NCI-H524 (cell line): Measurements from ENCODE around the gene NAA30.

Source experiments
- DNase-seq, 2 experiments: peaks; one replicate each; lab custom pipeline; 2025; lab: John Stamatoyannopoulos, UW

The NAA30 gene

DNA sequence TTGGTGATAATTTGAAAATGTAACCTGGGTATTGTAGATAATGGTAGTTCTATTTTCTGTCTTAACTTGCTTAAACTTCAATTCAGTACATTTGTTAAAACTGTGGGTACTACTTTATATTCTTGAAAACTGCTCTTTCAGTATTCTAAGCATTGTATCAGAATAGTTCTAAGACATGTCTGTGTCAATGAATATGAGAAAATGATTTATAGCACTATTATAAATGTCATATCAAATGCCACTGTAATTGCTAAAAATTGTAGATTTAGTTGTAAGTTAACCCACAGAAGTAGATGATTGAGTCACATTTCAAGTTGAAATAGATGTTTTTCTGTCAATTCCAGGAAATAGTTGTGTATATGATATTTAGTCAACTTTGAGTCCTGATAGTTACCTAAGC, 2.4 kb downstream of the NAA30 start:
- DNase-seq, result no peak

DNA sequence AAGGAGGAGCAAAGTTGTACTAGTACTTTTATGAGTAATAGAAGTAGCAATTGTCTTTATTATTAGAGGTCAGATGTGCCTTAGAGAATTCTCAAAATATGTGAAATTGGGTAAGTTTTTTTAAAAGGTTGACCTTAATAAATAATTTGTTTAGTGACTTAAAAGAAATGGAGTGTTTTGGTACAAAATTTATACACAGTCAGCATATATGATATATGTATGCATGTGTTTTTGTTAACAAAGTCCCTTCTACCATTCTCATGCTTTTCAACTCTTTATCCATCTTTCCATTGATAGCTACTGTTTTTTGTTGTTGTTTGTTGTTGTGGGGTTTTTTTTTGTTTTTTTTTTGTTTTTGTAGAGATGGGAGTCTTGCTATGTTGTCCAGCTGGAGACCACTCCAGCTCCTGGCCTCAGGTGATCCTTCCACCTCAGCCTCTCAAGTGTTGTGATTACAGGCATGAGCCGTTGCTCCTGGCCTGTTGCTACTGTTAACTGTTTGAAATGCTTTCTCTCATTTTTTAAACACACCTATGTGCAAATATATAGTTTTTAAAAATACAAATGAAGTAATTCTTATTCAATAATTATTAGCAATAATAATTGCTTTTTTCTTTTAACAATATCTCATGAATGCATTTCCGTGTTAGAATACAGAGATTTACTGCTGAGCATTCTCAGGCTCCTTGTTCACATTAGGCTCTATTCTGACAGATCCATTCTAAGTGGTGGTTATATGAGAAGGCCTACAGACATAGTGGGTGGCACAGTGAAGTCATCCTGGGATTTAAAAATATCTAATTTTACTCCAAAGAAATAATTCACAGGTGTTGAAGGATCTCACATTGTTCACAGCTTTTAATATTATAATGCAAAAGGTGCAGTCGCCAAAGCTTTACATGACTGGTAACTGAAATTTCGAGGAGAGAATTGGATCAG, 10.4 kb downstream of the NAA30 start:
- DNase-seq, result no peak

DNA sequence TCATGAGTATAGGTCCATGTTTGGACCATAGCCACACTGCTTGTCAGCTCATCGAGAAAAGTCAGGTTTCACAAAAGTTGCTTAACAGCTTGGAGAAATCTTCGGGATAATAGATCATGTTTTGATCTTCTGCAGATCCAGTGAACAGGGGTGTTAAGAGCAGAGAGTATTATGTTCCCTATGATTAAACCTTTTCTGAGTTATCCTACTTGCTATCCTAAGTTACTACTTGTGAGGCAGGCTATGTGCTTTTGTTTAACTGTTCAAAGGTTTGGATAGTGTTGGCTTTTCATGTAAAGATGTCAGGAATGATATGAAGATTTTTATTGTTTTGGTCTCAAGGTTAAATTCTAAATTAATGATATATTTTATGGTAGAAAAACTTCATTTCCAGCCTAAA, 11.1 kb downstream of the NAA30 start:
- no peak for DNase-seq

DNA sequence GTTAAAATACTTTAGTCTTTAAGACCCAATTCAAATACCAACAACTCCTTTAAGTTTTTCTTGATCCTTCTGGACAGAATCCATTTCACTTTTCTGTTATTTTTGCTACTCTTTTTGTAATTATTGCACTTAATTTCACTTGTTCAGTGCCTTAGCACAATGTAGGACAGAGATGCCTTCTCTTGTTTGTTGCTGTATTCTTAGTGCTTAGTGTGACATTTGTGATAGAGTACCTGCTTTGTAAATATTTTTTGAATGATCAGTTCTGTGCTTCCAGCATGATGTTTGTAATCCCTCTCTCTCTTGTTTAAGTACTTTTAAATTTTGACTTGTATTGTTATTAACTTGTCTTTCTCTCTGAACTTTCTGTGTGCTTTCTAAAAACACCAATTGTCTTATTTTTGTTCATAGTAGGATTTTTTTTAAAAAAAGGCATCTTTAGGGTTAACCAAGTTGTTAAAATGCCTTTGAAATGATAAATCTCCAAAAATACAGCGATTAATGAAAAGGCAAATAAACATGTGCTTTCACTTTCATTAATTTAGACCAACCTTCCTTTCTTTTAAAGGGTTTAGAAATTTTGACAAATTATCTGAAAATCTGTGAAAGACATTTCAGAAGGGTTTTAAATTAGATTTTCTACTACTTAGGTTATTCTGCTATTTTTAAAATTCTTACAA, 11.9 kb downstream of the NAA30 start:
- DNase-seq, result no peak

DNA sequence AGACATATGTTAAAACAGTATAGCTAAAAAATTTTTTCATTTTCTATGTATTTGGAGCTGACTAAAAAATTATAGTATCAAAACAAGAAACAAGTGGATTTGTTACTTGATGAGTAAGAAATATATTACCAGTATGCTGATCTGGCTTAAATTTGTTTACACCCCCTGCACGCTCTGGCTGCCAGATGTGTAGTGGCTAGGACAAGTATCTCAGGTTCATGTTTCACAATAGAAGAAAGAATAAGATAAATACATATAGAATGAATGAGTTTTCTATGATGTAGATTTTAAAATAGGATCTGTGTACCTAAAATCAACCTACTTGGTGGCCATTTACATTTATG, 13.1 kb downstream of the NAA30 start:
- DNase-seq, result no peak

DNA sequence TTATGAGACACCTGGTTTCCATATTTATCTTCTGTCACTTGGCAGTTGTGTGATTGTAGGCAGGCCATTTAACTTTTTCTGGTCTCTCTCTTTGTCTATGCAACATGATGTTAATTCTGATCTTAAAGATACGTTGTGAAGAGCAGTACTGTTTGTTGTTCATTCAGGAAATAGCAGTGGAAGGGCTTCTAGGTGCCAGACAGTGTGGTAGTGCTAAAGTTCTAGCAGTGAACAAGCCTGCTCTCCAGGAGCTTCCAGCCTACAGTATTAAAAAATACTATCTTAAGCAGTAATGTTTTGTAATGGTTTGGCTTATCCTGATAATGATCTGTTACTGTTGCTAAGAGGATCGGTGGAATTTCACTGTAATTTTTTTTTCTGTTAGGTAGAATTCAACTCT, 15.2 kb downstream of the NAA30 start:
- DNase-seq, result no peak

DNA sequence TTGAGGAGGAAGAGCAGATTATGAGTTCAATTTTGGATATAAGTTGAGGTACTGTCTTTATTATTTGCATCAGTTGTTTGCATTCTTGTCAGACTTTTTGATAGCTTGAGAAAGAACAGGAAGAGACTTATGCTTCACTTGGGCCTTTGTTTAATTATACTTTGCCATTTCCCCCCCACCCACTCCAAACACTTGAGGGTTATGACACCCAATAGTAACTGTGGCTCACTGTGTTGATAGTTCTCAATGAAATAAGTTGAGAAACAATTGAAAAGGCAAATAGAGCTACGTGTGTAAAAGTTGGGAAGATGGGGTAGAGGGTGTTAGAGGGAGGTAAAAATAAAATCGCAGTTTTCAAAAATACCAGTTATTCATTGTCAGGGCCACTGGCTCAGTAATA, 17.7 kb downstream of the NAA30 start:
- DNase-seq, result no peak

DNA sequence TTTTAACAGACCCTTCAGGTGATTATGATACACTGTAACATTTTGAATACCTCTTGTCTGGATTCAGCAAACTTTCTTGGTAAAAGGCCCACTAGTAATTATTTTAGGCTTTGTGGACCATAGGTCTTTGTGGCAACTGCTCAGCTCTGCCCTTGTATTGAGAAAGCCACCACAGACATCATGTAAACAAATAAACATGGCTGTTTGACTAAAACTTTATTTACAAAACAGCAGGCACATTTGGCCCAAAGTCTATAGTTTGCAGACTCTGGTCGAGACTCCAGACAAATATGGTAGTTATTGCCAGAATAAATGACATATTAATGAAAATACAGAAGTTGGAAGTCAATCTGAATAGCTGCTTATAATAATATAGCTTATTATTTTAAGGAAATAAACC, 18.2 kb downstream of the NAA30 start:
- no peak for DNase-seq

DNA sequence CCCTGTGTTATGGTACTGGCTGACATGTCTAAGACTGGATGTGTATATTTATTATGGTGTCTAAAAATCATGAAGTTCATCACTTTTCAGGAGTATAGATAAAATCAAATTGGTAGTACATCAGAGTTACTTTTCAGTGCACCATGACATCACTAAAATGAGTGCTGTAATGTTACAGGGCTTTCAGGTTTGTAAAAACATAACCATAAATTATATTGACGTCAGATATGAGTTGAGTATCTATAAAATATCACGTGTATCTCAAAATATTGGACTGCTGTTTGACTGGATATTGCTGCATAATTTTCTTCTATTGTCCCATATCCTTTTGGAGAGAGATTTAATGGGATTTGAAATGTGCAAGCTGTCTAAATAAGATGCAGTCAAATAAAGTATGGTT, 22.0 kb downstream of the NAA30 start:
- no peak for DNase-seq

DNA sequence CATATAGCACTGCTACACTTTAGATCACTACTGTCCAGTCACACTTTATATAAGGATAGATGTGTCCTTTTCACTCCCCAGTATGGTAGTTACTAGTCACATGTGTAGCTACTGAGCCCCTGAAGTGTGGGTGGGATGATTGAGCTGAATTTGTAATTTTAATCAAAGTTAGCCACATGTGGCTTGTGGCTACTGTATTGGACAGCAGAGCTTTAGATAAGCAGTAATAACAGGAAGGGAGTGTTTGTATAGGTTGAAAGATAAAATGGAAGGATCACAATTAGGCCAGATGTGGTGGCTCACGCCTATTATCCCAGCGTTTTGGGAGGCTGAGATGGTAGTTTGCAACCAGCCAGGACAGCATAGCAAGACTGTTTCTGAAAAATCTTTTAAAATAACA, 23.5 kb downstream of the NAA30 start:
- no peak for DNase-seq

DNA sequence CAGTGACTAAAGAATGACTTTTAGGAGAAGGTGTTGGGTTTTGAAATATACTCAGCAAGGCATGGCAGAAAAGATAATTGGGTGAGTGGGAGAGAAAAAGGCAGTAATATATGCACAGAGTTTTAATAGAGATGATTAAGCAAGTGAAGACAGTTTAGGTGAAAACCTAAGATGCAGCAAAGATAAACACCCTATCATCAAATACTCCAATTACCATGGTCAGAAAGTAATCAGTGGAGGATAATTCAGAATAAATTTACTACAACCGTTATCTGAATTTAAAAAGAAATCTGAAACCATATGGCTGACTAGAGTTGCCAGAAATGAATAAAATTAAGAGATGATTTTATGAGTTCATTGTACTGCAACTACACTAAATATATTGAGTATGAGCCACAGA, 26.8 kb downstream of the NAA30 start:
- no peak for DNase-seq

DNA sequence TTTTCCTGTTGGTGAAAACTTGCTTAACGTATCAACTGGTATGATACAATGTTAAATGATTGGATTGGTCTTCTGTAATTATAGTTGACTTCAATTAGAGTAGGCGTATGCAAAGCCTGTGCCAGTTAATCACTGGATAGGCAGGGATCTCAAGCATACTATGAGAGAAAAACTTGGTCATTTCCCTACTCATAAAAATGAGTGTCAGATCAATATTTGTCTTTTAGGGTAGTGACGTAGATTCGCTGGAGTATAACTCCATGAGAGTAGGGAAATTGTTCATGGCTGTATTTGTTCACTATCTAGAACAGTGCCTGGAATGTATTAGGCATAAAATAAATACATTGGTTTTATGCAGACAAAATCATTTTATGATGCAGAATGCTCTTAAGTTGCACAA, 28.6 kb downstream of the NAA30 start:
- no peak for DNase-seq

DNA sequence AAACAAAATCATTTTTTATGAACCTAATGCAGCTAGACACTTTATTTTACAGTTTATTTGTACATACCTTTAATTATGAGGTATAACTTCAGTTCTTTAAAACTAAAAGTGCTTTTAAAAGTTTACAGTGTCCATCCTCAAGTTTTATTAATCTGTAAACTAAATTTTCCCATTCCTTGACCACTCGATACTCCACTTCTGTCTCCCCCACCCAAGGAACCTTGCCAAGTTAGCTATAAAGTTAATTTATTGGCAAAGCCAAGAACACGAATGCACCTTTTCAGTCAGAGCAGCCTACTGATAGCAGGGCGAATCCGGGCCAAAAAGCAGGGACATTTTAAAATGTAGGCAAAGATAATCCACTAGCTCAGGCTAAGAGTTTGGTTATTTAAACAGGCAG, 29.6 kb downstream of the NAA30 start:
- no peak for DNase-seq

DNA sequence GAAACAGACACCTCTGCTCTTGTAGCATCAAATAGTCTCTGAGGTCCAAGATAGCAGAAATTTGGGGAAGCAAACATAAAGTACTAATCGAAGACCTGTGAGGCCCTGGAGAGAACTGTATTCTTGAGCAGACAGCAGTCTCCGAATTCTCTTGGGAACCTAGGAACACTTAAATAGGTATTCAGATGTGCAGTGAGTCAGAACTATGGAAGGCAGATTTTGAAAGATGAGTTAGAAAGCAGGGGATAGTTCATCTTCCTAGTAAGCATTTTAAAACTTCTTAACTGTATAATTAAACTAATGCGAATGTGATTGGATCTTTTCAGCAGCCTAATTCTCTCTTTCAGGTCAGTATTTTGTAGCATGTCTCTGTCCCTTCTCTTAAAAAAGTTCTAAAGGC, 30.6 kb downstream of the NAA30 start:
- DNase-seq, result no peak

DNA sequence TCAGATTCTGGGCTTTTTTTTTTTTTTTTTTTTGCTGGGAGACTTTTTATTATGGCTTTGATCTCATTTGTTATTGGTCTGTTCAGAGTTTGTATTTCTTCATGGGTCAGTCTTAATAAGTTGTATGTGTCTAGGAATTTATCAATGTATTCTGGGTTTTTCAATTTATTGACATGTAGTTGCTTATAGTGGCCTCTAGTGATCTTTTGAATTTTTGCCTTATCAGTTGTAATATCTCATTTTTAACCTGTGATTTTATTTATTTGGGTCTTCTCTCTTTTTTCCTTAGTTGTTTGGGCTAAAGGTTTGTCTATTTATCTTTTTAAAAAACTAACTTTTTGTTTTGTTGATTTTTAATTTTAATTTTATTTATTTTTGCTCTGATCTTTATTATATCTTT, 45.5 kb downstream of the NAA30 start:
- DNase-seq, result no peak

DNA sequence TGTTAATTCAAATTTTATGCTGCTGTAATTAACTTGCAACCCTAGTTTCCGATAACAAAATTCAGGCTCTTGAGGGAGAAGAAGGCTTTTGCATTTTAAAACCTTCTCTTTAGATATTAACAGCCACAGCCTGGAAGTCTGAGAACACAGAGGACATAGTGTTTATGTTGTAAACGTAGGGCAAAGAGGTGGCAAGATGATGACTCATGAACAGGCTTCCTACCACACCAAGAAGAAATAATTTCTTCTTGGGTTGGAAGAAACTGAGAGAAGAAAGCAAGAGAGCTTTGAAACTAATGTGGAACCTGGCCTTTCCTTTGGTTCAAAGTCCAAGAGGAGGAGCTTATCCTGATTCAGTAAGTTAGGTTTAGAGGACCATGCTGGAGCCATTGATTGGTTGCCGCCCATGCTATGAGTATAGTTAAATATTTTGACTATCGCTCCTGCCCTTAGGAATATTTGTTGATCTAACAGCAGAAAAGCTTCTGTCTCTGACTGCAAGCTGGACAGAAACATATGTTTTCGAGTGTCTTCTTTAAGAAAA, 71.5 kb downstream of the NAA30 start:
- DNase-seq, result no peak

DNA sequence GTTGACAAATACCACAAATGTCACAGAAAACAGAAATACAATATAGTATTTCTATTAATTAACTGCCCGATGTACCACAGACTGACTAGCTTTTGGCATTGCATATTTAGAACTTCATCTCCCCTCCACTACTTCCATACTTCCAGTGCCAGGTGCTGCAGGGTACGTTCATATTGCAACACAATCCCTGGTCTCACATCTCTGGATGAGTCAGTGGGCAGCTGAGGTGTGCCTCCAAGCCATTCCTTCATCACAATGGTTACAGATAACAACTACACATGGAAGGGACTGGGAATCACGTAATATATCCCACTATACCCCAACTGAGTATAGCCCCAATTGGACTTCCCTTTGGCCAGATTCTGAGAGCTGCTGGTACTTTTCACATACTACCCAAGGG, 72.2 kb downstream of the NAA30 start:
- DNase-seq, result no peak

DNA sequence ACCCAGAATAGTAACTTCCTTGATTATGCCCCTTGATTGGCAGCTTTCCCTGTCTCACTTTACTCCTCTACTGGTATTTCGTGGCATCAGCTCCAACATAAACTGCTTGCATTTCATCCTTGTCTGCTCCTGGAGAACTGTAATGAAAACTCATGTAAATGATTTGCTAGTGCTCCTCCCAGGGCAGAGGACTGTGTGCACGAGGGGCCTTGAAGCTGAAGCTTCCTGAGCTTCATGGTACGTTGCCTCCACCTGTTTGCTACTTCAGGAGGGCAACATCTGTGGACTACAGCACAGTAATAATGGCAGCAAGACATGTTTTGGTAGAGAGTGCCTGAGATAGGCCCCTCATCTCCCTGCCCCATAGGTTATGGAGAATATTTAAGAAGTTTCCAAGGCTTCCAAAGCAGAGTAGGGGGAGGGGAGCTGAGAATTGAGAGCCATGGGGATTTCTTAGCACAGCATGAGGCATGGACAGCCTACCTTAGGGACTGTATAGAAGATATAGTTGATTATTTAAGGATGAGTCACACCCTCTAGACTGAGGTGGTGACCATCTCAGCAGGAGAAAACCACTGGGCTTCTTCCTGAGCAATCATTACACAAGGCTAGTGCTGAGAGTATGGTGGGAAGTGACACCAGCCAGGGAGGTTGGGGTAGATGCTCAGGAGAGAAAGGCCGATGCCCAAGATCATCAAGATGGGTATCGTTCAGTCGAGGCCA, 73.8 kb downstream of the NAA30 start:
- DNase-seq, result peak in 1 of 2 experiments; percentile 17
